Ovary (tissue), 9 donors: ENCODE data around the gene SWAP70. TPM values are rescaled to one million over a fixed set of nuclear protein-coding genes. Genes with fewer than 3 reads are reported as not detected.

ENCODE experiments used
- DNase-seq, 5 donors: peaks; one replicate each; pipeline ENCODE4 v3.0.0-alpha.2; 2019 to 2020
- H3K27ac ChIP-seq, 2 donors: fragments of 200-600 bp; one replicate each; pipeline versions ENCODE4 v1.5.1 to v1.8.0; 2019 to 2022
- H3K27me3 ChIP-seq: fragments of 200-600 bp; one replicate; pipeline ENCODE4 v1.8.0; 2022
- H3K36me3 ChIP-seq: fragments of 200-600 bp; sonication (generic); one replicate; pipeline ENCODE4 v1.5.1; 2019
- H3K4me1 ChIP-seq: one replicate; pipeline ENCODE4 v1.8.1; 2013; ENCODE audit warnings: mild to moderate bottlenecking, moderate library complexity; ENCODE audit not compliant: insufficient read depth
- H3K4me3 ChIP-seq: fragments of 200-600 bp; sonication (generic); one replicate; pipeline ENCODE4 v1.5.1; 2017
- H3K9me3 ChIP-seq, 2 donors: fragments of 200-600 bp in 1 of 2; sonication (generic) in 1 of 2; one replicate each; pipeline versions ENCODE4 v1.5.1 to v1.8.1; 2013 to 2019; ENCODE audit warnings: mild to moderate bottlenecking in 1 of 2, moderate library complexity in 1 of 2
- CTCF ChIP-seq, 3 donors: fragments of 450-650 bp in 2 of 3; fragments of 200-600 bp in 1 of 3; IDR thresholded peaks; one replicate each; pipeline versions ENCODE4 v1.5.1 to v1.8.0; 2016 to 2022; ENCODE audit warnings: antibody characterized with exemption in 3 of 3, mild to moderate bottlenecking in 1 of 3
- EP300 ChIP-seq: sonication (generic); formaldehyde crosslinking; IDR thresholded peaks from one replicate; pipeline ENCODE4 v1.6.1; 2017; ENCODE audit warnings: antibody characterized with exemption
- POLR2A ChIP-seq: fragments of 450-650 bp; IDR thresholded peaks from one replicate; pipeline ENCODE4 v1.6.1; 2017; ENCODE audit warnings: antibody characterized with exemption, mild to moderate bottlenecking, moderate library complexity
- WGBS, 3 donors: extraction: QIAGEN DNeasy Blood & Tissue Kit in 1 of 3; methylation state at CpG; one replicate each; pipeline versions ENCODE4 v1.1.5 to v1.1.7; 2013 to 2017; 5-methylcytosine and 5-hydroxymethylcytosine counted together
- intact Hi-C, 4 donors: fragments of 100-400 bp; cut with DNase I; formaldehyde crosslinking; loops; one replicate each; pipeline versions ENCODE4 v1.11.0 to v1.15.1; 2022 to 2023
- polyA plus RNA-seq, 2 donors: library from polyadenylated mRNA; stranded (reverse); fragments of 200-250 nt in 1 of 2; fragments of 350-450 nt in 1 of 2; fragmentation: Illumina TruSeq in 1 of 2; extraction: RNeasy Lipid Tissue Mini Kit (QIAGEN cat#74804) in 1 of 2; gene quantifications; one replicate each; pipeline ENCODE4 v1.2.3, GENCODE V29; 2013 to 2014
- total RNA-seq, 7 donors: library from RNA; depleted of rRNA in 2 of 7; stranded (reverse); fragments of >200 nt in 2 of 7; fragmentation: NEBNext Ultra II Directional in 3 of 7; extraction: Animal tissue kit (Norgen Biotek cat#: 25700) in 3 of 7; gene quantifications; one replicate each; pipeline versions ENCODE4 v1.1.0 to v1.2.4, GENCODE V29; 2016 to 2023
- donor health status: DM: no; HTN: no; CAD: no; lungs with moderate emphysema.
- donor health status: DM: no; HTN: no; CAD: no.
- donor health status: Bipolar disorder and iron deficiency.
- donor health status: DM: yes; HTN: yes; CAD: no.
- donor health status: DM: no; HTN: no; CAD: no.
- donor health status: DM: yes; HTN: yes; CAD: no.

The SWAP70 gene
- total and polyA plus RNA-seq, 9 donors = 14.1 to 23.7 (median 19.8) TPM

DNA sequence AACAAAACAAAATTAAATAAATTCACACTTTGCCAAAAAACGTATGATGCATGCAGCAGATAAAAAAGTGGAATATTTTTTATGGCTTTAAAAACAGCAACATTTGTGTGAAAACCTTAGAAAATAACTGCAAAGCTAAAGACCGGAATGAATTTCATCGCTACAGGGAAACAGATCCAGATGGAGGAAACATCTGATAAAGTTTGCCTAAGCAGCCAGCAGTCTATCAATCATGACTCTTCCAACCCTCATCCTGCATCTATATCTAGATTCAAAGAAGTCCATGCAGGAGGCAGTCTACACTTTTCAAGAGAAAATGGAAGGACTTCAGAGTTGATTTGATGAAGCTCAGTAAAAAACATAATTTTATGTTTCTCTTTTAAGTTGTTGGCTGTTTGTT is 126.8 kb downstream of the SWAP70 start:
- no peak for DNase-seq
- Histone ChIP-seq H3K27me3 (no peaks in the 10 kb centered on the region), H3K4me1 (no peaks in the 10 kb centered on the region), H3K36me3 (no peaks in the 10 kb centered on the region), H3K9me3 (no peaks in the 10 kb centered on the region), H3K27ac (no peak overlapping the region), H3K4me3 (no peak overlapping the region)
- TF ChIP-seq EP300 (no peak), POLR2A (no peak), CTCF (IDR thresholded peaks at IDR 0.05) (no peak)
- WGBS, 3 donors = 79 to 86% (median 79%) methylated on average over 3 of the region's 3 CpGs
- intact Hi-C loops = no loop called here

- TF ChIP-seq EP300 = no peak
- no peak overlapping the region for H3K27ac ChIP-seq
- no peaks in the 10 kb centered on the region for H3K9me3 ChIP-seq
- no peak overlapping the region for H3K4me3 ChIP-seq
- intact Hi-C loops = no loop called here
- H3K36me3 ChIP-seq = no peaks in the 10 kb centered on the region
- H3K27me3 ChIP-seq = no peaks in the 10 kb centered on the region
- DNase-seq = no peak
- H3K4me1 ChIP-seq = no peaks in the 10 kb centered on the region
Measured at GRCh38 chr11:9796266-9796665, 132.4 kb downstream of the SWAP70 start.

DNA sequence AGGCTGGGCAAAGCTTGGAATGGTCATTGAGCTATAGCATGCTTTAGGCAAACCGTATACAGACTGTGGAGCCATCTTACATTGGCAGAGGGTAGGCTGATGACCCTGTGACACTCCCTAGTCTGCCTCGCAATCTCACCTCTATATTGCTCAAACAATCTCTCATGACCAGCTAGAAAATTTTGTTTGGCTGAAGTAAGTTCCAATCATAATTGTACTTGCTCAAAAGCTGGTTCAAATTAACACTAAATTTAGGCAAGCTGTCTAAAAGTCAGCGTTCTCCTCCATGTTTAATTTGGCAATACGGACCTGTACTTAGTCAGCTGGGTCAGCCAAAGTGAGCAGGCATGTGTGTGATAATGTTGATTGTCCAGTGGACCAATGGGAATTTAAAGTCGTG is 133.0 kb downstream of the SWAP70 start:
- no peak for TF ChIP-seq CTCF (IDR thresholded peaks at IDR 0.05)
- no peak for TF ChIP-seq EP300
- TF ChIP-seq POLR2A = no peak
- Histone ChIP-seq H3K4me3 (no peak overlapping the region), H3K27ac (no peak overlapping the region), H3K27me3 (no peaks in the 10 kb centered on the region), H3K4me1 (no peaks in the 10 kb centered on the region), H3K36me3 (no peaks in the 10 kb centered on the region), H3K9me3 (no peaks in the 10 kb centered on the region)
- WGBS, 3 donors = 82 to 89% (median 88%) methylated on average over 5 of the region's 5 CpGs
- DNase-seq = no peak
- intact Hi-C loops = no loop called here

DNA sequence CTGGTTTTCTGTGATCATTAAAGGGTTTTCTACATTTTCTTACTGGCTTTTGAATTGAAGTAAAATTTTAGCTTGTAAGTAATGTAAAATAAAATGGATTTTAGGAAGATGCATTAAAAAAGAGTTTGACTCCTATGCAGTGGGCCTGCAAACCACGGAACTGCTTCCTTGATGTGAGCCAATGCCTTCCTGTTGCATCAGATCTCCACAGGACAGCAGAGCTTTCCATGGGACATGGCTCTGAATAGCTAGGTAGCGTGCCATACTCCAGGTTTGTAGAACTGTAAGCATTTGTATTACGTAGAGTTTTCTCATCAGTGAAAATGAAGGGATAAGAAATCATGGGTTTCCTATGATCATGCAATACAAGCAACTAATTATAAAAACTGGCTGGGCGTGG is 133.4 kb downstream of the SWAP70 start:
- no peak overlapping the region for H3K4me3 ChIP-seq
- H3K27ac ChIP-seq = no peak overlapping the region
- no peaks in the 10 kb centered on the region for H3K36me3 ChIP-seq
- TF ChIP-seq EP300 = no peak
- no peak for TF ChIP-seq POLR2A
- H3K4me1 ChIP-seq = no peaks in the 10 kb centered on the region
- no peaks in the 10 kb centered on the region for H3K27me3 ChIP-seq
- WGBS, 3 donors = 93 to 97% (median 94%) methylated on average over 4 of the region's 4 CpGs
- no peaks in the 10 kb centered on the region for H3K9me3 ChIP-seq
- intact Hi-C loops = no loop called here
- DNase-seq = no peak

GRCh38 chr11:9799886-9800285 is 136.0 kb downstream of the SWAP70 start:
- H3K4me1 ChIP-seq = peaks cover 1% of the 10 kb centered on the region
- no peaks in the 10 kb centered on the region for H3K27me3 ChIP-seq
- H3K36me3 ChIP-seq = no peaks in the 10 kb centered on the region
- intact Hi-C loops = no loop called here
- no peaks in the 10 kb centered on the region for H3K9me3 ChIP-seq
- 72 to 87% (median 73%) methylated on average over 3 of the region's 3 CpGs for WGBS, 3 donors
- no peak overlapping the region for H3K4me3 ChIP-seq
- no peak for DNase-seq
- TF ChIP-seq EP300 = no peak
- TF ChIP-seq POLR2A = no peak
- no peak for TF ChIP-seq CTCF (IDR thresholded peaks at IDR 0.05)
- no peak overlapping the region for H3K27ac ChIP-seq
